Measurements from ENCODE around the gene SLC39A9. TPM values are rescaled to one million over a fixed set of nuclear protein-coding genes. Genes with fewer than 3 reads are reported as not detected.
"Not testable (repeated sequence)": the region's sequence is repeated elsewhere in the genome, so short reads cannot be mapped to it uniquely, and the experiment has no call there.

The SLC39A9 gene
- total RNA-seq, 1 donor from 2014 or later, result 70.9 TPM

DNA sequence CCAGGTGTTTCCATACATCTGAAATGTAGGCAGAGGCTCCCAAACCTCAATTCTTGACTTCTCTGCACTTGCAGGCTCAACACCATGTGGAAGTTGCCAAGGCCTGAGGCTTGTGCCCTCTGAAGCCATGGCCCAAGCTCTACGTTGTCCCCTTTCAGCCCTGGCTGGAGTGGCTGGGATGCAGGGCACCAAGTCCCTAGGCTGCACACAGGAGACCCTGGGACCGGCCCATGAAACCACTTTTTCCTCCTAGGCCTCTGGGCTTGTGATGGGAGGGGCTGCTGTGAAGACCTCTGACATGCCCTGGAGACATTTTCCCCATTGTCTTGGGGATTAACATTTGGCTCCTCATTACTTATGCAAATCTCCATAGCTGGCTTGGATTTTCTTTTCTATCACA lies 79.6 kb downstream of the SLC39A9 start:
- not testable (repeated sequence) for DNase-seq

DNA sequence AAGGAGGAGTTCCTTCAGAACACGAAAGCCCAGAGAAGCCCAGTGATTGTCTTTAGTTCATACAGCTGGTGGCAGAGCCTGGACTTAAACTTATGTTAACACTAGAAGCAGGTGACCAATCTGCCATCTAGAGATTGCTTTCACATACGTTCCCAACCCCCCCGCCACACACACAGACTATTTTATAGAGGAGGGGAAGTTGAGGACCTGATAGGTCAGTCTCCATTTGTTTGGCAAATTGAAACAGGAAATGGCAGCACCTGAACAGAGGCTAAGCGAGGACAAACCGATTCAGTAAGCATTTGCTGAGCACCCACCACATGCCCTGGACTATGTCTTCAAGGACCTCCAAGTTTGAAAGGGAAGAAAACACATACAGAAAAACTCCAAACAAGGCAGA lies 81.2 kb downstream of the SLC39A9 start:
- no peak for DNase-seq

DNA sequence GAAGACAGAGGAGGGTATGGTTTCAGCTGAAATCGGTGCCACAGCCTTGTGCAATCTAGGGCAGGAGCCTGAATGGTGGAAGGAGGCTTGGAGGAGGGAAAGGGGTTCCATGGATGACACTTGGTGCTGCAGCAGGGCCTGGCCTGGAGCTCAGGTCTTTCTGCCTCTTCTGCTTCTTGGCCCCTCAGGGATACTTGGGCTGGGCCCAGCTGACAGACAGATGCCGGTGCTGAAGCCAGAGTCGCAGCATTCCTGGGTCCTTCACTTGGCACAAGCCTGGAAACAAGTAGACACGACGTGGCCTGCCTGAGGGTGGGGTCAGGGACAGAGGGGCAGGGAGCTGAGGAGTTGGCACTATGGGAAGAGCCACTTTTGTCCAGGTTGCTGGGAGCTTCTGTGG lies 81.6 kb downstream of the SLC39A9 start:
- DNase-seq, result no peak

DNA sequence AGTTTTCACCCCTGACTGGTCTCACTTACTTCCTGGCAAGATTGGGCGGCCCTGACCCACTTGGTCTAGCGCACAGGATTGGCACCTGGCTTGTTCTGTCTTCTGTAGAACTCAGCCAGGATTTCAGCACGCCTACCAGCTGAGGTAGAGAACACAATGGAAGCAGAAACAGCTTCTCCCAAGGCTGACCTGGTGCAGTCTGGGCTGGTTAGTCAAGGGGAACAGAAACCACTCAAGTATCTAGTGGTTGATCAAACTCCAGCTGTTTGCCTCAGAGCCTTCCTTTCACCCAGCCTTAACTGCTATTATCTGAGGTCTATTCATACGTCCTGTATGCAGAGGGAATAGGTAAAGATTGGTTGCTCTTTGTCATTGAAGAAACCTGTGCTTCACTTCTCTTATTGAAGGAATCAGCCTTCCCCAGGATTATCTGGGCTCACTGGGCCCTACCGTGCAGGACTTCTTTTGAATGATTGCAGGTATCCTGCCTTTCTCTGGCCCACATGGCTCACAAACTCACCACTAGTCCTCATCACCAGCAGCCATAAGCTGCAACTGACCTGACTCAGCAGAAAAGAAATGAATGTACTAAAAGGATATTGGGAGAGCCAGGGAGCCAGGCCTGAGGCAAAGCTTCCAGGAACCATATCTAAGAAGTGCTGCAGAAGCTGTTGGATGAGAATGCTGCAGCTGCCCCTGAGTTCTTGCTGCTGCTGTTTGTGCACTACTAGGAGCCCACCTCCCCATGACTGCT lies 83.5 kb downstream of the SLC39A9 start:
- DNase-seq, result no peak

DNA sequence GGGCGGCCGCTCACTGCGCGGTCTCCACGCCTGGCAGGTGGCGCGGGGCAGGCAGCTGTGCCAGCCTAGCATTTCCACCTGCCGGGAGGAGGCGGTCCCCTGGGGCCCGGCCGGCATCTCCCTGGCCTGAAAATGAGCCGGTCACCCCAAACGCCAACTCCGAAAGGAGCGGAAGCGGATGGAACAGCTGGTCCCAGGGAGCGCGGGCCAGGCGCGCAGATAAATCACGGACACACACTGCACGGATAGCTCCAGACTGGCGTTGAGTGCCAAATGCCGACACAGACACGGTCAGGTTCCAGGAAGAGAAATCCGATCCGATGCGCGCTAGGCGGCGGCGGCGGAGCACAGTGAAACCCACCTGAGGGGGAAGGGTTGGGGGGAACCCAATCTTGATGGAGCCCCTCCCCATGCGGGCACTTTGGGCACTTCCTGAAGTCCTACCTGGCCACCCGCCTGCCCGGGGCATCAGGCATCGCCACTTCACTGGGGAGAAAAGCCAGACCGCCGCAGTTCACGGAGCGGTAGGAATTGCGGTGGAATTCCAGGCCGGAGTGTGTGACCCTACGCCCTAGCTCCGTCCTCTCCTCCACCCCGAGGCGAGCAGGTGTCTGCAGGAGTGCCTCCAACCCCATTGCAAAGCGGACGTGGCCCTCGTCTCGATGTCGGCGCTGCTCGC lies 85.4 kb downstream of the SLC39A9 start:
- no peak for DNase-seq

DNA sequence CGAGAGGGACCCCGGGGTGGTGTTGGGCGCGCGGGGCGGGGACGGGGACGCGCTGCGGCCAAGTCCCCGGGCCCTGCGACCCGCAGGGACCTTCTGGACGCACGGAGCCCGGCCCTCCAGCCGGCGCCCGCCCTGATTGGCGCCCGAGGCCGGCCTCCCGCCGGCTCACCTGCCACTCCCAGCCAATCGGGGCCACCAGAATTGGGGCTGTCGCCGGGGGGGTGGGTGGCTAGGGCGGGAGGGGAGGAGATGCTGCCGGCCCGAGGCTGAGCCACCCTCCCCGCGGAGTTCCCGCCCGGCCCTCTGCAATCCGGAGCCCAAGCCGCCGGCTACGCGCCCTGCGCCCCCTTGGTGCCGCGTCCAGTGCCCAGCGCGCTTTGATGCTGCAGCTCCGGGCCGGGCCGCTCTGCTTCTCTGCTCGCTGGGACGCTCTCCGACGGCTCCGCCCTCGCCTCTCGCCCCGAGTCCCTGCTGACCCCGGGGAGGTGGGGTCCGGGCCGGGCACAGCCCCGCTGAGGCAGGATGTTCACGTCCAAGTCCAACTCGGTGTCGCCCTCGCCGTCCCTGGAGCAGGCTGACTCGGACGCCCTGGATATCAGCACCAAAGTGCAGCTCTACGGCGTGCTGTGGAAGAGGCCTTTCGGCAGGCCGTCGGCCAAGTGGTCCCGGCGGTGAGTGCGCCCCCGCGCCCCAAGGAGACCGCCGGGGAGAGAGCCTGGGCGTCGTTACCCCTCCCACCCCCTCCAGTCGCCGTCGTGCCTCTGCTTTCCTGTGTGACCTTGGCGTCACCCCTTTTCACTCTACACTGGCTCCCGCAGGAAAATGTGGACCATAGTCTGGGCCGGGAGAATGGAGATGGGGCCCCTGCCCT lies 86.2 kb downstream of the SLC39A9 start, which contains the start of gene PLEKHD1:
Gene PLEKHD1 (plus strand): TSS at position 285 of the 871 bp plus-strand sequence. CDS start 238 bp downstream, at position 523.
- DNase-seq, result no peak

DNA sequence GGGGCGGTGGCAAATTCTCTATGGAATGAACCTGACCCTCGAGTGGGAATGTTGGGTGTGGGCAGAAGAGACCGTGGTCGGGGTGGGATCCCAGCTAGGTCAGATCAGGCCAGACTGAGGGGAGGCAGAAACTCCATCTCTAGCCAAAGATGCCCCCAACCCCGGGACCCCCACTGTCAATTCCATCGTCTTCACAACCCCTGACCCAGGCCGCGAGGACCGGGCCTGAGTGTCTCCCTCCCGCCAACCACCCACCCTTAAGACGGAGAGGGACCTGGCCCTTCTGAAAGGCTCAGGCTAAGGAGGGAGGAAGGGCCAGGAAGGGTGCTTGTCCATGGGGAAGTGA lies 86.8 kb downstream of the SLC39A9 start:
- no peak for DNase-seq

DNA sequence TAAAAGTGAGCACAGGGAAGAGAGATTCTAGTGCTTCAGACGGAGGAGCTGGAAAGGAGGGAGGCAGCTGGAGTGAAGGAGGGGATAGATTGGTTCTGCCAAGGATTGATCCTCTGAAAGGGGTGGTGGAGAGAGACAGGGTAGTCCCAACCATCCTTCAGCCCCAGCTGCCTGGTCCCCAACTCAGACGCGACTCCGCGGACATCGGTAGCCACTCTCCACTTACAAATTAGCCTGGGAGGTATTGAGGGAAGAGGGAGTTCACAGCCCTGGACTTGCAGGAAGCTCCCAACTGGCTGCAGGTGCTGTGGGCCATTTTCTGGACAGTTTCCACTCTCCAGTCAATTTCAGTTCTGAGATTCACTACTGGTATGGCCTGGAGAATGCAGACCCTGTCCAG lies 87.2 kb downstream of the SLC39A9 start:
- no peak for DNase-seq

DNA sequence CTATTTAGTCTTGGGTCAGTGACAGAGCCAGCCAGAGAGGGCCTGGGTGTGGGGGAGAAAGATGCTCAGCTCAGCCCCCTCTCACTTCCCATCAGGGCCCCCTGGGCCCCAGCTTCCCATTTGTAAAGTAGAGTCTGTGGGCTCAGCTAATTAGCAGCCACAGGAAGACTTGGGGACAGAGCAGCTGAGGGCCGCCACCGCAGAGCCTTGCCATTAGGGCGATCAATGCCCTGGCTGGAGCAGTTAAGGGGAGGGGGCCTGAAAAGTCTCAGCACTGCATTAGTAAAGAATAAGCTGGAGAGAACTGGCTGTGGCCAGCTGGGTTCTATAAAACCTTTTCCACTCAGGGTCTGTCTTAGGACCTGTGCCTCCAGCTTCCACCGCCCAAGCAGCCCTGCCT lies 88.7 kb downstream of the SLC39A9 start:
- no peak for DNase-seq

DNA sequence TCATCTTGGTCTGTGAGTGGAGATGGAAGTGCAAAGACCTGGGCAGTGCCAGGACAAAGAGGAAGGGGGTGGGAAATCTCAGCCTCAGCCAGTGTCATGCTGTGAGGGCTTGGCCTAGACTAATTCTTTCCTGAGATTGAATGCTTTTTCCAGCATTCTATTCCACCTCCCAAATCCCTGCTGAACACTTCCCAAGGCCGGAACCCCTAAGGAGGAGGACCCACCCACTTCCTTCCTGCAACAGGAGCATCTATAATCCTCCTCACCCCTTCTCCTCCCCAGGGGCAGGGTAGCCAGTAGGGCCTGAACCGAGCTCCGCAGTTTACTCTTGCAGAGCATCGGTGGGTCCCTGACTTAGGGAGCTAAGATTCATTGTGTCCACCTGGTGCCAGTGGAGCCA lies 89.3 kb downstream of the SLC39A9 start:
- DNase-seq, result no peak

DNA sequence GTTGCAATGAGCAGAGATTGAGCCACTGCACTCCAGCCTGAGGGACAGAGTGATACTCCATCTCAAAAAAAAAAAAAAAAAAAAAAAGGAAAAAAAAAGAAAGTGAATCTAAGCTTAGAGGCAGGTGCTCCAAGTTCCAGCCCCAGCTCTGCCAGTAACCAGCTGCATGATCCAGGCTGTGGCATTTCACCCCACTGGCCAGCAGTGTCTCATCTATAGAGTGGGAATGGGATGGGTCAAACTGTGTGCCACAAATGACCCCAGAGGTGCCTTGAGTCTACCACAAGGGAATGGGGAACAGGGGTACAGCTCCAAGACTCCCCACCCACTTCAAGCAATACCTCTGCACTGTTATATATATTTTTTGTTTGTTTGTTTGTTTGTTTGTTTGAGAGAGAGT lies 91.0 kb downstream of the SLC39A9 start:
- DNase-seq, result no peak

DNA sequence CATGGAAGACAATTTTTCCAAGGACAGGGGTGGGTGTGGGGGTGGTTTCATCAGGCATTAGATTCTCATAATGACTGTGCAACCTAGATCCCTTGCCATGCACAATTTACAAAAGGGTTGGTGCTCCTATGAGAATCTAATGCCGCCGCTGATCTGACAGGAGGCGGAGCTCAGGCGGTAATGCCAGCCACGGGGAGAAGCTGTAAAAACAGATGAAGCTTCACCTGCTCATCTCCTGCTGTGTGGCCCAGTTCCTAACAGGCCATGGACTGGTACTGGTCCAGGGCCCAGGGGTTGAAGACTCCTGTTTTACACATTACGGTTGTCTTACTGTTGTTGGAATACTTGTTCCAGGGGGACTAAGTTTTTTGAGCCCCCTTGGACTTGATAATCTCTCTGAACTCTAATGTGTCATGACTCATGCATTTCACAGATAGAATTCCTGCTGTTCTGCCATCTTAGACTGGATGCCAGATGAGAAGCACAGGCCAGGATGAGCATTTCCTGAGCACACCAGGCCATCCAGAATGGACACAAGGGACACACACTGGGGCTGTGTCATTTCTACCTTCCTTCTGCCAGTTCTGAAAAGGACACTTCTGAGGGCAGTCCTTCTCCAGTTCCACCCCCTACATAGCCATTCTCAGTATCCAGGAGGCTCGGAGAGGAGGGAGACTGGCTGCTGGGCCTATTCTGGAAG lies 91.9 kb downstream of the SLC39A9 start:
- DNase-seq, result no peak

DNA sequence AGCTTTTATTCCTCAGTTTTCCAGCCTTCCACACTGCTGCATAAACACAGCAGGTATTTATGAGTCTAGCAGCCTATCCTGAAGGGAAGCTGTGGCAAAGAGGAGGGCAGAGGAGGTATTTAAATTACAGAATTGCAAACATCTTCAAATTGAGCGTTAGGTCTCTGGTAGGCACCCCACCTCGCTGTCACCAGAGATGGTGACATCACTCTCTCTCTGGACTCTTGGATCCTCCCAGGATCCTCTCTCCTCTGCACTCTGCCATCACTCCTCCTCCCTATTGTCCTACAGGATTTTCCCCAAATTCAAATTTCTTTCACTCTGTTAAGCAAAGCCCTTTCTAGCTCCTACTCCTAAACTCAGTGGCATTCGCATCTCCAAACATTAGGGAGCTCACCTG lies 92.7 kb downstream of the SLC39A9 start:
- no peak for DNase-seq

DNA sequence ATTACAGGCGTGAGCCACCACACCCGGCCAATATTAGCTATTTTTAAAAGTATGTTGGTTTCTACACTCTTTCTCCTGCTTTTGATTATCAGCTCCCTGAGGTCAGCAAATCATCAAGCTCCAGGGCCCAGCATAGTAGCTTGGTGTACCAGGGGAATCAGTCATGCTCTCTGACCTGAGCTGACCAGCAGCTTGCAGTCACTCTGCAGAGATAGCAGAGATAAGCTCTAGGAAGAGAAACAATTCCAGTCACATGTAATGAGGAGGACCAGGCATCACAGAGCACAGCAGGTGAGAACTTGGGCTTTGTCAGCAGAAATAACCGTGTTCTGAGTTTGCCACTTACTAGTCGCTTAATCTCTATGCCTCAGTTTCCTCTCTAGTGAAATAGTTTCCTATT lies 94.5 kb downstream of the SLC39A9 start:
- no peak for DNase-seq

DNA sequence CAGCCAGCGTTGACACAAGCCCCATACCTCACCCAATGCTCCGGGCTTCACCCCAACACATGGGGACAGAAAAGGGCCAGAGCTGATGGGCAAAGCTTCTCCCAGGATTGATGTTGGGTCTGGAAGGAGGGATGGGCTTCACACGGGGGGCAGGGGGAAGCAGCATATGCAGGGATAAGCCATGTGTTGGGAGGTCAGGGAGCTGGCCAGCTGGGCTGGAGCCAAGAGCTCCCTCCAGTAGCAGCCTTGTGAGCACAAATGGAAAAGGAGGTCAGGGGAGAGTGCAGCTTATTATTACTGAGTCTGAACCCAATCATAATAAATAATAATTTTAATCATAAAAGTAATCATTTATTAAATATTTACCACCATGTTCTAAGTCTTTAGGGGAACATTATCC lies 95.3 kb downstream of the SLC39A9 start:
- no peak for DNase-seq

DNA sequence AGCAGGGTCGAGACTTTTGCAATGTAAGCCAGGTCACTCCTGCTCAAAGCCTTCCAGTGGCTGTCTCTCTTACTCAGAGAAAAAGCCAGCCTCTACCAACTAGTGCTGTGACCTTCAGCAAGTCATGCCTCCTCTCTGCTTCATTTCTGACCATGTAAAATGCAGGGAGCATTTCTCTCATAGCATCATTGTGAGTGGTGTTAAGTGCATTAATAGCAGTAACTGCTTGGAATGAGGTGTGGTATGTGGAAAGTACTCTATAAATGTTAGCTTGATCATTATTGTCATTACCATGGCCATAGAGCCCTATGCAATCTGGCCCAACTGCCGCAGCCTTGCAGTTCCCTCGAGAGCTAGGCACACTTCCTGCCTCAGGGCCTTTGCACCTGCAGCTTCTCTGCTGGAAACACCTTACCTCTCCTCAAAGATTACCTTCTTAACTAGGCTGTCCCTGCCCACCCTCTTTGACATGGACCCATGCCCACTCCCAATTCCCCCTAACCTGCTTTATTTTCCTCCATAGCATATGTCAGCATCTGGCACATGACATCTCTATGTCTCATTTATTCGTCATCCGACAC lies 96.9 kb downstream of the SLC39A9 start:
- no peak for DNase-seq

DNA sequence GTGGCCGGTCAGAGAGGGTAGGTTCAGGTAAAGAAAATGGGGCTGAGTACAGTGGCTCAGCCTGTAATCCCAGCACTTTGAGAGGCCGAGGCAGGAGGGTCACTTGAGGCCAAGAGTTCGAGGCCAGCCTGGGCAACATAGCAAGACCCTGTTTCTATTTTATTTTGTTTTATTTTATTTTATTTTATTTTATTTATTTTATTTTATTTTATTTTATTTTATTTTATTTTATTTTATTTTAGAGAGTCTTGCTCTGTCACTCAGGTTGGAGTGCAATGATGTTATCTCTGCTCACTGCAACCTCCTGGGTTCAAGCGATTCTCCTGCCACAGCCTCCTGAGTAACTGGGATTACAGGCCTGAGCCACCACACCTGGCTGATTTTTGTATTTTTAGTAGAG lies 99.4 kb downstream of the SLC39A9 start:
- DNase-seq, result not testable (repeated sequence)

DNA sequence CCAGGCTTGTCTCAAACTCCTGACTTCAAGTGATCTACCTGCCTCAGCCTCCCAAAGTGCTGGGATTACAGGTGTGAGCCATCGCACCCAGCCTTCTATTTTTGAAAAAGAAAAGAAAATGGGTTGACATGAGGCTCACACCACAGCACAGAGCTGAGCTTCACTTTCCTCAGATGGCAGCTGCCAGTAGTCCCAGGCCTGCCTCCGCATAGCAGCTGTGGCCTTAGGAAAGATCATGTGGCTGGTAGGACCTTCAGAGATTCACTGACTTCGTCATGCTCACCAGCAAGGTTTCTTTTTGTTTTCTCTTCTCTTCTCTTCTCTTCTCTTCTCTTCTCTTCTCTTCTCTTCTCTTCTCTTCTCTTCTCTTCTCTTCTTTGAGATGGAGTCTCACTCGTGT lies 99.8 kb downstream of the SLC39A9 start:
- not testable (repeated sequence) for DNase-seq

DNA sequence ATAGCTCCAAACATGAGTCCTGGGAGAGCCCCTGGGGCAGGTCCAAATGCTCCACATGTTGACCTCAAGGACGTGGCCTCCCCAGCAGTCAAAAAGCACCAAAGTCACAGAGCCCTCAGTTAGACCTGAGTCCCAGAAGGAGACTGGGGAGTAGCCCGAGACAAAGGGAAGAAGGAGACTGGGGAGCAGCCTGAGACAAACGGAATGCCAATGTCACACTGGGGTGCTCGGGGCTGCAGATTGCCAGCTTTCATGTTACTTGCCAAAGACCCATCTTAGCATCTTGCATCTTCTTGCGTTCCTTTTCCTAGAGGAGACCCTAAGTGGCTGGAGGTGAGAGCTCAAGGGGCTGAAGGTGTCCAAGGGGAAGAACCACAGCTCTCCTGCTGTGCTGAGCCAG lies 100.9 kb downstream of the SLC39A9 start:
- DNase-seq, result no peak

DNA sequence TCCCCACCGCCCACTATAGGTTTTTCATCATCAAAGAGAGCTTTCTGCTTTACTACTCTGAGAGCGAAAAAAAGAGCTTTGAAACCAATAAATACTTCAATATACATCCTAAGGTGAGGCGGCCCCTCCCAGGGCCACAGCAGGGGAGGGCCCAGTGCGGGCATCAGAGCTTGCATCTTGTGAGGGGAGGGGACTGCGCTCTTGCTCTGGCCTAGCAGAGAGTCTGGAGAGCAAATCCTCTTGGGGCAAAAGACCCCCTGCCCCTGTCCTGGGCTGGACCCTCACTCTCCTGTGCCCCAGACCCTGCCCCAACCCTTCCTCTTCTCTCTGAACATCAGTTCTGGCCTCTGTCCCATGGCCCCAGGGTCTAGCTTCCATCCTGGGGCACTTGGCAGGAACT lies 101.6 kb downstream of the SLC39A9 start:
- DNase-seq, result no peak

DNA sequence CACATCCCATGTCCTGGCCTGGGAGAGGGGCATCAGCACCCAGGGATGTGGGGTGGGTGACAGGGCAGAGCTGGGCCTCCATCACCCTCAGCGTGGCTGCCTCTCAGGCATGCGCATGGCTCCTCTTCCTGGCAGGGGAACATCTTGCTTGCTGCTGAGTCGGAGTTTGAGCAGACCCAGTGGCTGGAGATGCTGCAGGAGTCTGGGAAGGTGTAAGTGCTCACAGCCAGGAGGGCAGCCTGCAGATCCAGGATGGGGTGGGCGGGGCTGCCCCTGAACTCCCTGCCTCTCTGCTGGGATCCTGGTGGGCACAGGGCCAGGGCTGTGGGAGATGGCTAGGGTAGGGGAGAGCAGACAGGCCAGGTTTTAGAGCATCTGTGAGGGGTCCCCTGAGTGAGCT lies 102.2 kb downstream of the SLC39A9 start:
- DNase-seq, result no peak

DNA sequence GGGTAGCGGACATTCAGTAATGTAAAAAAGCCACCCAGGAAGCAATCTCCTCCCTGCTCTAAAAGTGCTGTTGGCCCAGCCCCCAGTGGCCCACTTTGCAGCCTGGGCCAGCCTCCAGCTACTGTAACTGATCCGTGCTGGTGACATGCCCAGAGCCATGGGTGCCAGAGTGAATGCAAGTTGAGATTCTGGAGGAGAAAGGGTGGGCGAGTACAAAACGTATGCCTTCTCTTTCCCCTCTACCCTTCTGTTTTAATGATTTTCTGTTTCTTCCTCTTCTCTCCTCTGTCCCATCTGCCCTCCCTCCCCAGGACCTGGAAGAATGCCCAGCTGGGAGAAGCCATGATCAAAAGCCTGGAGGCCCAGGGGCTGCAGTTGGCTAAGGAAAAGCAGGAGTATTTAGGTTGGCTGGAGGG lies 102.9 kb downstream of the SLC39A9 start:
- no peak for DNase-seq
